ENCODE results near the gene CYP2C18. TPM values are rescaled to one million over a fixed set of nuclear protein-coding genes. Genes with fewer than 3 reads are reported as not detected.

Gene CYP2C18
- total RNA-seq: 0.17 TPM in 1 of 2 replicates, not detected in the other

DNA sequence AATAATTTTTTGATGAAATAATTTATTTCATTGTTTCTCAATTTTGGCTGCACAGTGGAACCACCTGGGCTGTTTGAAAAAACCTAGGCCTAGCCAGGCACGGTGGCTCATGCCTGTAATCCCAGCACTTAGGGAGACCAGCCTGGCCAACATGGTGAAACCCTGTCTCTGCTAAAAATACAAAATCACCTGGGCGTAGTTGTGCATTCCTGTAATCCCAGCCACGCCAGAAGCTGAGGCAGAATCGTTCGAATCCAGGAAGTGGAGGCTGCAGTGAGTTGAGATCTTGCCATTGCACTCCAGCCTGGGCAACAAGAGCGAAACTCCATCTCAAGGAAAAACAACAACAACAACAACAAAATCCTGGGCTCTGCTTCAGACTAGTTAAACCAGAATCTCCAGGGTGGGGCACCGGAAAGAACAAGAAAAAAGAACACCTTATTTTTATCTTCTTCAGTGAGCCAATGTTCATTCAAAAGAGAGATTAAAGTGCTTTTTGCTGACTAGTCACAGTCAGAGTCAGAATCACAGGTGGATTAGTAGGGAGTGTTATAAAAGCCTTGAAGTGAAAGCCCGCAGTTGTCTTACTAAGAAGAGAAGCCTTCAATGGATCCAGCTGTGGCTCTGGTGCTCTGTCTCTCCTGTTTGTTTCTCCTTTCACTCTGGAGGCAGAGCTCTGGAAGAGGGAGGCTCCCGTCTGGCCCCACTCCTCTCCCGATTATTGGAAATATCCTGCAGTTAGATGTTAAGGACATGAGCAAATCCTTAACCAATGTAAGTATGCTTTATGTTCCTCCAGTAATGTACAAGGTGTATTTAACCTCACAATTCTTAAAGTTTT lies at the start of gene CYP2C18:
Gene CYP2C18 (plus strand): TSS at position 516 of the 841 bp plus-strand sequence. CDS start 91 bp downstream, at position 607.

DNA sequence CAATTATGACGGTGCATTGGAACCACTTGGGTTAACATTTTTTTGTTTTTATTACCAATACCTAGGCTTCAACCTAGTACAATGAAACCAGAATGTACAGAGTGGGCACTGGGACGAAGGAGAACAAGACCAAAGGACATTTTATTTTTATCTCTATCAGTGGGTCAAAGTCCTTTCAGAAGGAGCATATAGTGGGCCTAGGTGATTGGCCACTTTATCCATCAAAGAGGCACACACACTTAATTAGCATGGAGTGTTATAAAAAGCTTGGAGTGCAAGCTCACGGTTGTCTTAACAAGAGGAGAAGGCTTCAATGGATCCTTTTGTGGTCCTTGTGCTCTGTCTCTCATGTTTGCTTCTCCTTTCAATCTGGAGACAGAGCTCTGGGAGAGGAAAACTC lies 78.9 kb downstream of the CYP2C18 start, which contains the start of gene CYP2C19:
Gene CYP2C19 (plus strand): TSS at position 289 of the 400 bp plus-strand sequence. CDS start 25 bp downstream, at position 314.

Other genes with a start within 250 kb of the CYP2C18 start
- 5.8 and 62.1 TPM in 2 replicates for gene HELLS, start 137.9 kb upstream of the CYP2C18 start, total RNA-seq
- gene CYP2C19, start 79.0 kb downstream of the CYP2C18 start, total RNA-seq: not detected in 2 replicates

Measured in smooth muscle cell of trachea (primary cell).